HG02610 (cell line): ENCODE data around the gene AR.
A peak's percentile ranks its signal among the peaks of the same experiment; 100 is the strongest.
"Not testable (repeated sequence)": the region's sequence is repeated elsewhere in the genome, so short reads cannot be mapped to it uniquely, and the experiment has no call there.

Experiments
- ATAC-seq: cut with Tn5 transposase; IDR thresholded peaks from one replicate; pipeline ENCODE4 v1.9.1; 2021; ENCODE audit warnings: mild to moderate bottlenecking, moderate library complexity; ENCODE audit not compliant: unreplicated experiment

Gene AR

DNA sequence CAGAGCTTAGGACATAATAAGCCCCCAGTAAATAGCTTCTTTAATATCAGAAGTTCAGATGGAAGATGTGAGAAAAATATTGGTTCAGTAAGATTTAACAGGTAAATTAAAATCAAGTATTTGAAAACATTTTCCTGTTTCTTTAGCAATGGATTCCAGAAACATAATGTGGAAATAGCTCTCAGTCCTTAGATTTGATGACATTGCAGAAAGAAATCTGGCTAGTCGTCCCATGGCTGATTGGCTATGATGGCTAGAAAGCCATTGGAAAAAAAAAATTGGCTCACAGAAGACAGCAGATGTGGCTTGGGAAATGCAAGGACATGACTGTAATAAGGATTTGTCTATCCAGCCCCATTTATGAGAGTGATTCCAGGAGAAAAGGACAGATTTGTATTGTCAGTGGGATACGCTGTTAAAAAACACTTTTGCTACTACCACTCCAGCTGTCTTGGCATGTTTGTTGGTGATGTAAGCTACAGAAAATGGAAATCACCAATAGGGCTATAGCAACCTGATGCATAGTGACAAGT is 78.3 kb downstream of the AR start:
- ATAC-seq: no peak

DNA sequence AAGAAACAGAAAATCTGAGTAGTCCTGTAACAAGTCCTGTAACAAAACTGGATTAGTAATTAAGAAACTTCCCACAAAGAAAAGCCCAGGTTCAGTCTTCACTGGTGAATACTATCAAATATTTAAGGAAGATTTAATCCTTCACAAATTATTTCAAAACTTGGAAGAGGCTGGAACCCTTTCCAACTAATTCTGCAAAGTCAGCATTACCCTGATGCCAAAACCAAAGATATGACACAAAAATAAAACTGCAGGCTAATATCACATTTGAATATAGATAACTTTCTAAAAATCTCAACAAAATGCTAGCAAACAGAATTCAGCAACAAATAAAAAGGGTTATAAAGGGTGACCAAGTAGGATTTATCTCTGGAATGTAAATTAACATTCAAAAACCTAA is 80.5 kb downstream of the AR start:
- ATAC-seq: no peak

DNA sequence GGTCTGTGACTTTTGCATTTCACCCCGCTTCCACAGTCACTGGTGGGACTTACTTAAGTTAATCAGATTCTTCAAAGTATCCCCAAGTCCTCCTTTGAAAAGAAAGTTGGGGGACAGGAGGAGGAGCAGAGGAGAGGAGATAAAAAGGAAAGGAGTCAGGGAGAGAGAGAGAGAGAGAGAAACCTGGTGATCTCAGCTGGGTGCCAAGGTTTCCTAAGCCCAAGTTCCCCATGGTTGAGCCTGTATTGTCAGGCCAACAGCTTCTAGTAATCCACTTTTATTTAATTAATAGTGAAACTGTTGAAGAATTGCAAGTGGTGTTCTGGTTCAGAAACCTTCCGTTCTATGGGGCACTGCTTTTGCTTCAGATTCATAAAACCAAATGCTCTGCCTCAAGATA is 91.6 kb downstream of the AR start:
- ATAC-seq: no peak

DNA sequence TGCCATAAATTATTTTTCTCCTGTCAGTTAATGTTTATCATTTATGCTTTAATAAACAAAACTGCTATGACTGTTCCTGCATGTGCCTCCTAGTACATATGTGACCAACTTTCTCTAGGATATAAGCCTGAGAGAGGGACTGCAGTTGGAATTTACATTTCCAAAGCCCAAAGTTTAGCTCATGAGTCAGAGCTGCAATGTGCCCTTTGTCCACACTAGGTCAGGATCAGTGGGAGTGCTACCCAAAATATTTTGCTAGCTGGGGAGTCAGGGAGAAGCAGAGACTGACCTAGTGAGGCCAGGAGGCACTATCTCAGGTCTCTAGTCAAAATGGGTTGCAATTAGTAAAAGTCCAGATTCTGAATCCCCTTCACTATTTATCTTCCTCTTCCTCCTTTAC is 92.7 kb downstream of the AR start:
- no peak for ATAC-seq

DNA sequence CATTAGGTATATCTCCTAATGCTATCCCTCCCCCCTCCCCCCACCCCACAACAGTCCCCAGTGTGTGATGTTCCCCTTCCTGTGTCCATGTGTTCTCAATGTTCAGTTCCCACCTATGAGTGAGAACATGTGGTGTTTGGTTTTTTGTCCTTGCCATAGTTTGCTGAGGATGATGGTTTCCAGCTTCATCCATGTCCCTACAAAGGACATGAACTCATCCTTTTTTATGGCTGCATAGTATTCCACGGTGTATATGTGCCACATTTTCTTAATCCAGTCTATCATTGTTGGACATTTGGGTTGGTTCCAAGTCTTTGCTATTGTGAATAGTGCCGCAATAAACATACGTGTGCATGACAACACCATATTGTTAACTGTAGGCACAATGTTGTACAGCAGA is 93.5 kb downstream of the AR start:
- ATAC-seq: not testable (repeated sequence)

DNA sequence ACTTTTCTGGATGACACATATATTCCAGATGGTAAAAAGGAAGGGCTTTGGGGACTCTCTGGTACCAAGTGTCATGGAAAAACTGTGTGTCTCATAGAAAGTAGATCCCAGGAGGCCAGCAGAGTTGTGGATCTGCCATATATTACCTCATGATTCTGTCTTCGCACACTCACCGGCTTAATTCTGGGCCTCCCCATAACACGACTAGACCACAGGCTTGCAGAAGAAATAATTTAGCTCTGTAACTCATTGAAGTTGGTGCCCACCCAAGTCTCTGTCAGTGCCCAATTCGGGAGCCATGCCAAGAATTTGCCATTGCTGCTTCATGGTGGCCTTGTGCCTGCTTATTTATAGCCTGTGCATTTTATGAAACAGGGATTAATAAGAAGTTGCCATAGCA is 104.5 kb downstream of the AR start:
- no peak for ATAC-seq

DNA sequence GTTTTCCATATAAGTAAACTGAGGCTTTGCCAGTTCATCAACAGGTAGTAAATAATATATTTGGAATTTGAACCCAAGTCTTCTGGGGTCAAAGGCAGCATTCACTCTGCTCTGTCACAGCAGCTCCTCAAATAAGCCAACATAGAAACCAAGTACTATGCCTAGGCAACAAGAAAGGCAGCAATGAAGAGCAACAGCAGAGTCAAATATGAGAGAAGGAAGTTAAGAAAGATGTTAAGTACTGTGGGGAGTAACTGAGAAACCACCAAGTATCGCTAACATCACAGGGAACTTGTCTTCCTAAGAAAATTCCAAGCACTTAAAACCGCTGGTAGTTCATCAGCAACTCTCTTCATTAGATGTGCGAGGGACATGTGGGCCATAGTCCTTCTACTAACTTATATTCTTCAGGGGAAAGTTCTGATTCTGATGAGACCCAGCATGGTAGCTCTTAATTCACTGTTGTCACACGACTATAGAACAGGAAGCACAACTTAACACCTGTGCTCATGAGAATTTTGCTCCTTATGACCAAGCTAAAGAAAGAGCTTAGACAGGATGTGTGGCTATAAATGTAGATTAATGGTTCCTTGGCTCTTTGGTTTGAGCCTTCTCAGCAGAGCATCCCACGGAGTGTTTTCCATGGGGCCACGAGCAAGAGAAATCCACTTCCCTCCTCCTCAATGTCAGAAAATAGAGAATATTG is 107.8 kb downstream of the AR start:
- ATAC-seq: no peak

DNA sequence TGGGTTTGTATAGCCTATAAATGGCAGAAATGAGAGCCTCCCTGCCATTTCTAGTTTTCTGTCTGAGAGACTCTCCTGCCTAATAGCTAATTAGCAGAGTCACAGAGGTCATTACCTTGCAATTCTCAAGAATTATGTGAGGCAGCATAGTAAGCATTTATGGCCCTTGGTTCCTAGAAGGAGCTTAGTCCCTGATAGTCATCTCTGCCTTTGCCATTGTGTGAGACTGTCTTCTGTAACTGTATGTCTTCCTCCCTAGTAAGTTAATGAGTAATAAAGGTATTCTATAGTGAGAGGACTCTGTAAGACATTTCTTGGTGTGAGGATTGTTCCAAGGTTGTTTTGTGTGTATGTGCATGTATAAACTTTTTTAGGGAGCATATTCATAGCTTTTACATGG is 108.7 kb downstream of the AR start:
- ATAC-seq: no peak

DNA sequence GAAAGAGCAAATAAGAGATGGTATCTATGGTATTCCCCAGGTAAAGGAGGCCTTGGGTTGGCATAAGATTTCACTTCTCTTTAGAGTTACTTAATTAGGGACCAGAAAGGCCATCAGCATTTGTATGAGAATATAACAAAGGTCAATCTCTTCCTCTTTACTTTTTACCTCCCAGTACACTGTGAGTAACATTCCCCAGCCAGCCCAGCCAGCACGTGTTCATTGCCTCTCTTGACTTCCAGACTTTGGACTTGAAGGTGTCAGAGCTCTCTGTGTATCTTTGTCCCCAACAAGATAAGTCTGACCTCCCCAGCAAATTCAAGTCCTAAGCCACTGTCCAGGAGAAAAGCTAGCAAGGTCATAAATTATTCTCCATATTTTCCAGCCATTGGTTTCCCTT is 110.5 kb downstream of the AR start:
- ATAC-seq: no peak

DNA sequence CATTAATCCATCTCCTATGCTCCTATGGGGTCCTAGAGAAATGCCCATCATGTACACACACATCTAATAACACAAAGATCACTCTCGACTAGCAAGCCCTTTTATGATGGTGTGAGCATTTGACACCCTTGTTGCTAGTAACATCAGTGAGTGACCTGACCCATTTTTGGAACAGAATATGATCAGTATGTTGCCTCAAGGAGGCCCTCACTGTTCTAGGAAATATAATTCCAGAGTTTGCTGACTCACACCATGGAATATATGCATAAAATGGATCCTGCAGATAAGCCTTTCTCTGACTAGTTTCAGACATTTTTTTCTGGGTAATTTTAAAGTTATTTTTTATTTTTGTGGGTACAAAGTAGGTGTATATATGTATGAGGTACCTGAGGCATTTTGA is 121.8 kb downstream of the AR start:
- no peak for ATAC-seq

DNA sequence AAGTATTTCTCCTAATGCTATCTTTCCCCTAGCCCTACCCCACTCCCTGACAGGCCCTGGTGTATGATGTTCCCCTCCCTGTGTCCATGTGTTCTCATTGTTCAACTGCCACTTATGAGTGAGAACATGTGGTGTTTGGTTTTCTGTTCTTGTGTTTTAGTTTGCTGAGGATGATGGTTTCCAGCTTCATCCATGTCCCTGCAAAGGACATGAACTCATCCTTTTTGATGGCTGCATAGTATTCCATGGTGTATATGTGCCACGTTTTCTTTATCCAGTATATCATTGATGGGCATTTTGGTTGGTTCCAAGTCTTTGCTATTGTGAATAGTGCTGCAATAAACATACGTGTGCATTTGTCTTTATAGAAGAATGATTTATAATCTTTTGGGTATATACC is 126.9 kb downstream of the AR start:
- not testable (repeated sequence) for ATAC-seq

DNA sequence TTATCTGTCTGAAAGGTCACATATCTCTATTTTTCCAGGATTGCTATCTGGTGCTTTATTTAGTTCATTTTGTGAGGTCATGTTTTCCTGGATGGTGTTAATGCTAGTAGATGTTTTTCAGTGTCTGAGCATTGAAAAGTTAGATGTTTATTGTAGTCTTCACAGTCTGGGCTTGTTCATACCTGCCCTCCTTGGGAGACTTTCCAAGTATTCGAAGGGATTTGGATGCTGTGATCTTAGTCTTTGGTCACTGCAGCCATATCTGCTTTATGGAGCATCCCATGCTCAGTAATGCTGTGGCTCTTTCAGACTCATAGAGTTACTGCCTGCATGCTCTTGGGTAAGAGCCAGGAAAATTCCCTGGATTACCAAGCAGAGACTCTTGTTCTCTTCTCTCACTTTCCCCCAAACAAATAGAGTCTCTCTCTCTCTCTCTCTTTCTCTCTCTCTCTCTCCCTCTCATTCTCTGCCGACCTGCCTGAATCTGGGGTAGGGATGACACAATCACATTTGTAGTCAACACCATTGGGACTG is 130.0 kb downstream of the AR start:
- no peak for ATAC-seq

DNA sequence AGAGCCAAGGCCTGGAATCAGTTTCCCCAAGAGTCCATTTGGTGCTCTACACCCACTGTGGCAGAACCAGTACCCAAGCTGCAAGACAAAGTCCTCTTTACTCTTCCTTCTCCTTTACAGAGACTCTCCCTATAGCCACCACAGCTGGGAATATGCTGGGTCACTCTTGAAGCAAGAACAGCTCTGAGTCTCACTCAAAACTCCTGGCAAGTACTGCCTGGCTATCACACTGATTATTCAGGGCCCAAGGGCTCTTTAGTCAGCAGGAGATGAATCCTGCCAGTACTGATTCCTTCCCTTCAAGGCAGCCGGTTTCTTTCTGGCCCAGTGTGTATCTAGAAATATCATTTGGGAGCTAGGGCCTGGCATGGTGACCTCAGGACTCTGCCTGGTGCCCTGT is 130.9 kb downstream of the AR start:
- no peak for ATAC-seq

DNA sequence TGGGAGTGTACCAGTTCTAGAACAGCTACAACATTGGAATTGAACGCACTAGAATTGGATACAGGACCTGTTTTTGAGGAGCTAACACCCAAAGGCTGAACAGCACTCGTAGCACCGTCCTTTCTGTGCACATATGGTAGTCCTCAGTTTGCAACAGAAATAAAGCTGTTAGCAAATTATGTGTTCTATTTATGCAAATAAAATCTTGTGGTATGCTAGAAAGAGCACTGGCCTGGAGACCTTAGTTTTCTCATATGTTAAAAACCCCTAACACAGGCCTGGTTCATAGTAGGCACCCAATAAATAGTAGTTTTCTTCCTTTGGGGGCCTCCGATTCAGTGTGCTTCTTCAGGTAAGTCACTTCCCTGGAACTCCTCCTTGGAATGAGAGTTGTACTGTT is 140.3 kb downstream of the AR start:
- ATAC-seq: no peak

DNA sequence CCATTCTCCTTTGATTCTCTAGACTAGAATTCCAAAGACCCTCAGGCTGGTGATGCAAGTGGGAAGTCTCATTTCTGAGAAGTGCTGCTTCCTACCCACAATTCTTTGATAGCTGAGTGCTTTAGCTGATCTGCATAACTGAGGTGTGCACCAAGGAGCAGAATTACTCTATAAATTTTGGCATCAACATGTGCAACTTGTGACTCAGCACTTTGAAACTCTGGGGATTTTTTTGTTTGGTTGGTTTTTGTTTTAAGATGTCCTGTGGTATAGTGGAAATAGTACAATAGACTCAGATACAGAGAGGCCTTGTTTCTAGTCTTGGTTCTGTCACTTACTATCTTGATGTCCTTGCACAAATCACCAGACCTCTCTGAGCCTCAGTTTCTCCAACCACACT is 148.4 kb downstream of the AR start:
- peak; percentile 64 for ATAC-seq

DNA sequence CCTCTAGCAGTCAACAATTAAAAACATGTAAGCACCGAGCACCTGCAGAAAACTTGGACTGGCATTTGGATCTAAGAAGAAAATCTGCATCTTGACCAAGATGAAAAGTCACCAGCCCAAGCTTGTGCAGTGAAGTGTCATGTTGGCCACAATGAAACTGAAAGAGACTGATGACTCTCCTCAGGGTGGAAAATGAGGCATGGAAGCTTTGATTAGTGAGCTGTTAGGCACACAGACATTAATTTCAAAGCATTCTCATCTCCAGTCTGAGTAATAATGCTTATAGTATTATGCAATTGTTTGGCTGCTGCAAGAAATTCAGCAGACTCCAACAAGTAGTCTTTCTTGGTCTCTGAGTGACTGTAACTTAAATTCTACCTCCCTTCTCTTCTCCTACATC is 150.1 kb downstream of the AR start:
- peak; percentile 70 for ATAC-seq

DNA sequence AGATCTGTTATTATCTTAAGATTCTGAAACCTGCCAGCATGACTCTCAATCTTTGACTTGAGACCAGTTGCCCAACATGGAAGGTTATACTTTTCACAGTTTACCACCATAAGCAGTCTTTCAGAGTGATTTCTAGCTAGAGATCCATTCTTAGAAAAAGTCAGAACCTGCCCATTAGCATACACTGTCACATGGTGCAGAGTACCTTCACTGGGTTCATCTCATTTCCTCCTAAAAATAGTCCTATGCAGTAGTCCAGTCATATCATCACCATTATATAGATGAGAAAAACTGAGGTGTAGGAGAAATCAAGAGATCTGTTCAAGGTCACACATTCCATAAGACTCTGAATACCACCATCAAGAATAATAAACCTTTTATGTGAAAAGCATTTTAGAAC is 153.6 kb downstream of the AR start:
- no peak for ATAC-seq

DNA sequence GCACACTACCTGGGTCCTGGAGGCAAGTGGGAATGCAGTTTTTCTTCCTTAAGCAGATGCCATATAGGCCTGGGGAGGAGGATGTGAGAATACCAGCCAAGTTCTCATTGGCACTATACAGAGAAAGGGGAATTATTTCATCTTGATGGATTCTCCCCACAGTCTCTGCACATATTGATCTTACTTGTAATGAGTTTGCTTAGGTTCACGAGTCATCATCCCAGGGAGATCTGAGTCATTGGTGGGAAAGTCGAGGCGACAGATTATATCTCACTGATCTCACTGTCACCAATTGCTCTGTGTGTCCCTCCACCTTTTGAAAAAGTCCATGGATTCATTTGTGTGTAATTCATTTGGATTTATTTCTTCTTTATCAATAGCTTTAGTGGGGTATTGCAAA is 156.8 kb downstream of the AR start:
- ATAC-seq: no peak

DNA sequence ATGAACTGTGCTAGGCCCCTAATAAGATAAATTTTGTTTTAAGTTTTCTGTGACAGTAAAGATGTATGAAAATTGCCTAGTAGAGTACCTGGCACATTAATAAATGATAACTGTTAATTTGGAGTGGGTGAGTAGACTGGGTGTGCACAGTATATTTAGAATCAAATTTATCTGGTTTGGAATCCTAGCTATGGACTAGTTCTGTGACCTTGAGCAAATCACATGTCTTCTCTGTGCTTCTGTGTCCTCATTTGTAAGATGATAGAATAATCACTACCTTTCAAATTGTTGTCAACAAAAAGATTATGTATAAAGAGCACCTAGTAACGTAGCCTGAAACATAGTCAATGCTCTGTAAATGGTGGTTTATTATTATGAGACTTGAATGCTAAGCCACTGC is 170.2 kb downstream of the AR start:
- ATAC-seq: no peak

DNA sequence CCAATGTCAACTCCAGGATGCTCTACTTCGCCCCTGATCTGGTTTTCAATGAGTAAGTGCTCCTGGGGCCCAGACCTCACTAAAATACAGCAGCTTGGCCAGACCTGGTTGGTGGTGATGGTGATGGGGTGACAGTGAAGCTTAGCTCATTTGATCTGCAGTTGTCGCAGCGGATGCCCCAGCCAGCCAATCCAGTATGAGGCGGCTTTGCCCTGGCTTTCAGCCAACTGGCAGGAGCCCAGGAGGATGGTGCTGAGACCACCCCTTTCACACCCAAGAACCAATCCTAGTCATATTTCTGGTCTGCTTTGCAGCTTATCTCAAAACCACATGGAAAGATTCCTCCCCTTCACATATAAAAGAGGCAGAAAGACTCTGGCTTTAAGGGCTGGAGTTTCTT is 173.8 kb downstream of the AR start:
- ATAC-seq: no peak

DNA sequence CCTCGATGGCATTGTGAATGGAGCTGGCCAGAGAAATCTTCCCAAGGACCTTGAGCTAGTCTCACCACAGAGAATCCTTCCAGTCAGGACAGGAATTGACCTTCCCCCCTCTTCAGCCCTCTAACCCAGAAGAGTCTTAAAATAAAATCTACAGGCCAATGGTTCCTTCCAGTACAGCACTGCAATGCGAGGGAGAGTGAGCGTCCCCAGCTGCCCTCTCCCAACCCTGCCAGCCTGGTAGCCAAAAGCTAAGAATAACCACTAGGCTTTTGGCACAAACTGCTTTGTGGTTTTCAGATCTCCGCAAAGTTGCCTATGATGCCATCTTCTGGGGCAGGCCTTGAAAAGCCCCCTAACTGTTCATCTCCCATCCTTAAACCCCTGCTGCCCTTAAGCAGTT is 175.1 kb downstream of the AR start:
- ATAC-seq: no peak

DNA sequence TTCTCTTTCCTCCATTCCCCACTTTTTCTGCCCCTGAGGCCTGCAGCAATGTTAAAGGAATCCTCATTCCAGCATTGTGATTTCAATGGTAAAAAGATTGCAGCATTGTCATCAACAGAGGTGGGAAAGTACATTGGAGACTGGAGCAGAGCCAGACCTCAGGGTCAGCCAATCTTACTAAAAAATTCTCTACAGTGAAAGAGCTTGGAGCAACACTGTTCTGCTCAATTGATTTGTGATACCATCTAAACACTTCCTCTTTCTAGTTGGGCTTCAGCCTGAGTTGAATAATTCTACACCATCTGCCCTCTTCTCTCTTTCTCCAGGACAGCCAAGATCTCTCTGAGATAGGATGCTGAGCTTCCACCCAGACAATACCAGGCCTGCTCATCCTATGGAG is 176.5 kb downstream of the AR start:
- ATAC-seq: no peak

DNA sequence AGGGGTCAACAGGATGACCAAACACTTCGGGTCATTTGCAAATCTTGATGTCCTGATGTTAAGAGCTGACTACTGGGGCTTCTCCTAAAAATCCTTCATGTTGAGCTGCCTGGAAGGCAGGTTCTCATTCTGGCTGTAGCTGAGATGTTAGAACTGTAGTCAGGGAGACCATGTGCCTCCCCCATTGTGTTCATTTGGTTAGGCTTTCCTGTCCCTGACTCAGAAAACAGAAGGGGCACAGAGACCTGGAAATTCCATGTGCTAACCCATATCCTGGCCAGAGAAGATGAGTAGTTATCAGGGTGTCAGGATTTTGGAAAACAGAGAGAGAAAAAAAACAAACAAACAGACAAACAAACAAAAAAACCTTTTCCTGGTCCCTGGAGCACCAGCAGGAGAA is 177.5 kb downstream of the AR start:
- no peak for ATAC-seq
